ENCODE measurements around the gene SCUBE1.

DNA sequence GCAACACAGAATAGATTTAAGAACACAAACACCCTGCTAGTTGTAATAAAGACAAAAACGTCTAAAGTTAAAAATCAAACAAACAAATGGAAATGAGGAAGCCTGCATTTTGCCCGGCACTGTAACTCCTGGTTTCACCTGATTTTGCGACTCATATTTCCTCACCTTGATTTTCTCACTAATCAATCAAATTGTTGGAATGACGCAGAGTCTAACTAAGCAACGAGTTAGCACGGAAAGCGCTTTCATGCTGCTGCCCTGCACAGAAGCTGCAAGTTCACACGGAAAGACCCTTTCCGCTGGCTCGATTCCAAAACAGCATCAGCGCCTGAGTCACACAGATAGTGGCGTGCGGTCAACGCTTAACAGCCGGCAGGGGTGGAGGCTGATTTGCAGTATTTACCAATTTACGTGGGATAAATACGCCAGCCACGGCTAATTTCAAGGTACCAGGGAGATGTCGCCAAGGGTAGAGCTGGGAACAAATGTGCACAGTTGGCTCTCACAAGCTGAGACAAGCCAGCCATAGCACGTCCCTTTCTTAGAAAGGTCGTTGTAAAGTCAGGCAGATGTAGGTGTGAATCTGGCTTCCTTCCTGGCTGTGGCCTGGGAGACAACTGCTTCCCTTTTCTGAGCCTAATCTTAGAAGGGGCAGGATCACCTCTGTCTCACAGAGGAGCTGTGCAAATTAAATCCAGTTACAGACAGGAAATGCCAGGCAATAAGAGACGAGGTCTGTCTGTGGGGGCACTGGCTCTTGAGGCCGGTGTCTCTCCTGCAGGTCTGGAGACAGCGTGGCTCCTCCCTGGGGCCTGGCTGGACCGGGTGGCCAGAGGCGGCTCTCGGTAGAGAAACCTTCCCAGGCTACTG lies 79.3 kb downstream of the SCUBE1 start:
- no peak for TF ChIP-seq EP300 (IDR thresholded peaks at IDR 0.05; ENCODE audit: borderline replicate concordance)
- no peak for TF ChIP-seq MAX (IDR thresholded peaks at IDR 0.05)
- TF ChIP-seq CREB1 (IDR thresholded peaks at IDR 0.05; ENCODE audit: low read depth): no peak
- TF ChIP-seq RAD21 (IDR thresholded peaks at IDR 0.05; ENCODE audit: low read depth): no peak
- no peak for TF ChIP-seq FOXM1 (IDR thresholded peaks at IDR 0.05; ENCODE audit: borderline replicate concordance, low read depth)
- TF ChIP-seq CEBPB (IDR thresholded peaks at IDR 0.05): no peak
- no peak for TF ChIP-seq USF1 (IDR thresholded peaks at IDR 0.05)
- no peak for TF ChIP-seq REST (IDR thresholded peaks at IDR 0.05; ENCODE audit: low read depth)
- TF ChIP-seq TEAD4 (IDR thresholded peaks at IDR 0.05): no peak
- TF ChIP-seq TAF1 (IDR thresholded peaks at IDR 0.05; ENCODE audit: low read depth): no peak
- TF ChIP-seq TCF12 (IDR thresholded peaks at IDR 0.05; ENCODE audit: low read depth): no peak
- TF ChIP-seq EGR1 (IDR thresholded peaks at IDR 0.05): no peak
- TF ChIP-seq NFIC (IDR thresholded peaks at IDR 0.05): no peak
- no peak for TF ChIP-seq ZBTB7A (IDR thresholded peaks at IDR 0.05; ENCODE audit: low read depth)
